ENCODE data around the gene SNRK. TPM values are rescaled to one million over a fixed set of nuclear protein-coding genes. Genes with fewer than 3 reads are reported as not detected.

SNRK gene
- total RNA-seq, 1 experiment from 2014 or later: 16.6 TPM

DNA sequence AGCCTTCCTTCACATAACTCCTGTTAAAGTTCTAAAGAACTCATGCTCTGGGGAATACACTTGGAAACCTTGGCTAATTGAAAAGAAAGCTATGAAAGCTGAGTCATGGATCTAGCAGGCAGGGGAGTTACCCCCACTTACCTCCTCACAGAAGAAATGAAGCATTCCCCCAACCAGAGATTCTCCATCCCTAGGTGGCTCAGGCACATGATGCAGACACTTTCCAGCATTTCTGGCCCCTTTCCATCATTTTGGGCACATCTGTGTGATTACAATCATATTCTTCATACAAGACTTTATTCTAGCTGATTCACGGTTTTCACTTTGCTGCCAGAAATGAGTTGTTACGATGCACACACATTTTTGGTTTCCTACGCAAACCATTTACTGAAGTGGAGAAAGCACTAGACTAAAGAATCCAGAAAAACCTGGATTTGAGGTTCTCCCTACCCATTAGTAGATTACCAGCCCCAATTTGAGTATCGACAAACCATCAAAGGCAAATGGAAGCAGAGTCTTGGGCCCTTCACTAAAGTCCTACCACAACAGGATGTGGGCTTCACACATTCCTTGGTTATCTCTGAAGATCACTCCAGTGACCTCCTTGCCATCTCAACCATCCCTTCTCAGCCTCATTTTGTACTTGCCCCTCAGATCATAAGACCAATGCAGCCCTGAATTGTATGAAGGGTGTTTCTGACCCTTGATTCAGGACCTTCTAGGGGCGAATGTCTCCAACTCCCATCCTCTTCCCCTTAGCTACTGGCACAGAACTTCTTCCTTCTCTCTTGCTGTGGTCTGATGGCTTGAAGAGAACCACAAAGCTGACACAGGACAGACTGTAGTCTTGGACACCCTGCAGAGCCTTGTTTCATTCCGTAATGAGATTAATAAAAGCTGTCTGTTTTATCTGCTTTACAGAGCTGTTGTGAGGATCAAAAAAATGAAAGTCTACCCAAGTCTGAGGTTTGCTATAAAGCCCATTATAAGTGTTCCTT, 42.5 kb upstream of the SNRK start:
- CTCF ChIA-PET: interaction anchor here (0.6 to 1.2 kb wide), 5 partner anchors 13 to 612 kb away, joined by 3 to 4 read pairs (median 3); no protein-coding TSS in a partner anchor
- Mint-ChIP-seq H3K27ac (ENCODE audit: low read depth, unreplicated experiment) (no peak overlapping the region), H3K27me3 (ENCODE audit: insufficient read depth, unreplicated experiment) (no peaks in the 10 kb centered on the region), H3K36me3 (ENCODE audit: insufficient read depth, unreplicated experiment) (no peaks in the 10 kb centered on the region), H3K4me3 (ENCODE audit: unreplicated experiment) (no peak overlapping the region), H3K4me1 (ENCODE audit: insufficient read depth, unreplicated experiment) (no peaks in the 10 kb centered on the region), H3K9me3 (ENCODE audit: unreplicated experiment) (no peaks in the 10 kb centered on the region)
- DNase-seq (ENCODE audit: unreplicated experiment): no peak
- TF ChIP-seq, protein P1, sequence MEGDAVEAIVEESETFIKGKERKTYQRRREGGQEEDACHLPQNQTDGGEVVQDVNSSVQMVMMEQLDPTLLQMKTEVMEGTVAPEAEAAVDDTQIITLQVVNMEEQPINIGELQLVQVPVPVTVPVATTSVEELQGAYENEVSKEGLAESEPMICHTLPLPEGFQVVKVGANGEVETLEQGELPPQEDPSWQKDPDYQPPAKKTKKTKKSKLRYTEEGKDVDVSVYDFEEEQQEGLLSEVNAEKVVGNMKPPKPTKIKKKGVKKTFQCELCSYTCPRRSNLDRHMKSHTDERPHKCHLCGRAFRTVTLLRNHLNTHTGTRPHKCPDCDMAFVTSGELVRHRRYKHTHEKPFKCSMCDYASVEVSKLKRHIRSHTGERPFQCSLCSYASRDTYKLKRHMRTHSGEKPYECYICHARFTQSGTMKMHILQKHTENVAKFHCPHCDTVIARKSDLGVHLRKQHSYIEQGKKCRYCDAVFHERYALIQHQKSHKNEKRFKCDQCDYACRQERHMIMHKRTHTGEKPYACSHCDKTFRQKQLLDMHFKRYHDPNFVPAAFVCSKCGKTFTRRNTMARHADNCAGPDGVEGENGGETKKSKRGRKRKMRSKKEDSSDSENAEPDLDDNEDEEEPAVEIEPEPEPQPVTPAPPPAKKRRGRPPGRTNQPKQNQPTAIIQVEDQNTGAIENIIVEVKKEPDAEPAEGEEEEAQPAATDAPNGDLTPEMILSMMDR (IDR thresholded peaks at IDR 0.05; ENCODE audit: unreplicated experiment): no peak
- POLR2A ChIA-PET: no interaction called here
- intact Hi-C loops (cut with micrococcal nuclease): no loop called here
- BruUV-seq (replicated peaks): no TSS peak

DNA sequence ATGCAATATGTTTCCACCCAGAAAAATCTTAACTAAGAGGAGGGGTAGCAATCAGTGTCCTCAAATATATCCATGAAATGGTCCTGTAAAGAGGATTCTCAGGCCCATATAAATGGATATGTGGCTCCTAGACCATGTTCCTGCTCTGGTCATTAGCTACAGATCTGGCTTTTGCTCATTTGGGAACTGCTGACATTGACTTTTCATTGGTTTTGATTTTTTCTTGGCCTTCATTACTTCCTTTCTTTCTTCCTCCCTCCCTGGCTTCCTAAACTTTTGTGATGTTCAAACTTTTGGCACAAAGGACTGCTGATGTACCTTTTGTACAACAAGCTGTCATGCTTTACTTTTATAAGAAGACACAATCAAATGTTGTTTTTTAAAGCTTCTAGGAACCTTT, 41.6 kb upstream of the SNRK start:
- ChIA-PET CTCF (interaction anchor here (1.0 to 1.2 kb wide), 3 partner anchors 11 to 16 kb away, joined by 4 read pairs; no protein-coding TSS in a partner anchor), POLR2A (interaction anchor here (1.0 kb wide), 1 partner anchor 13 kb away, joined by 3 read pairs; no protein-coding TSS in a partner anchor)
- intact Hi-C loops (cut with micrococcal nuclease): no loop called here
- no peaks in the 10 kb centered on the region for H3K9me3 Mint-ChIP-seq (ENCODE audit: unreplicated experiment)
- no peaks in the 10 kb centered on the region for H3K36me3 Mint-ChIP-seq (ENCODE audit: insufficient read depth, unreplicated experiment)
- no peaks in the 10 kb centered on the region for H3K27me3 Mint-ChIP-seq (ENCODE audit: insufficient read depth, unreplicated experiment)
- no peaks in the 10 kb centered on the region for H3K4me1 Mint-ChIP-seq (ENCODE audit: insufficient read depth, unreplicated experiment)
- DNase-seq (ENCODE audit: unreplicated experiment): no peak
- TF ChIP-seq, protein P1 (IDR thresholded peaks at IDR 0.05; ENCODE audit: unreplicated experiment): no peak
- H3K27ac Mint-ChIP-seq (ENCODE audit: low read depth, unreplicated experiment): no peak overlapping the region
- no TSS peak for BruUV-seq (replicated peaks)
- H3K4me3 Mint-ChIP-seq (ENCODE audit: unreplicated experiment): no peak overlapping the region

DNA sequence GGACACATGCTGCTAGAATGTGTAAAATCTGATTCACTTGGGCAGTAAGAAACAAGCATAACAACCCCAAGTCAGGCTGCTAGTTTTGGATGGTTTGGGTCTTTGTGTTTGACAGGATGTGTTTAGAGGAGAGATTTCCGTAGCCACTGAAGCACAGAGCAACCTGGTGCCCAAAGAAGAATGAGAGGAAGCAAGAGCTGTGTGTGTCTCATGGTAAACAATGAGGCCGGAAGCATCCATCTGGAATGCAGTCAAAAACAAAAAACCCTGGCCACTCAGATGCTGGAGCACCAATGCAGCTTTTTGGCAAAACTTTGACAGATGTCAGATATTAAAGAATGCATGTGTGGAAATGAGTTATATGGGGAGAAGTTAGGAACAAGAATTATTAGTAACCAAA, 39.4 kb upstream of the SNRK start:
- no peaks in the 10 kb centered on the region for H3K4me1 Mint-ChIP-seq (ENCODE audit: insufficient read depth, unreplicated experiment)
- TF ChIP-seq, protein P1 (IDR thresholded peaks at IDR 0.05; ENCODE audit: unreplicated experiment): no peak
- H3K27ac Mint-ChIP-seq (ENCODE audit: low read depth, unreplicated experiment): no peak overlapping the region
- ChIA-PET POLR2A (interaction anchor here (0.8 to 0.9 kb wide), 2 partner anchors 18 to 24 kb away, joined by 3 read pairs; no protein-coding TSS in a partner anchor), CTCF (no interaction called here)
- BruUV-seq (replicated peaks): no TSS peak
- H3K36me3 Mint-ChIP-seq (ENCODE audit: insufficient read depth, unreplicated experiment): no peaks in the 10 kb centered on the region
- H3K4me3 Mint-ChIP-seq (ENCODE audit: unreplicated experiment): no peak overlapping the region
- H3K9me3 Mint-ChIP-seq (ENCODE audit: unreplicated experiment): no peaks in the 10 kb centered on the region
- no peak for DNase-seq (ENCODE audit: unreplicated experiment)
- H3K27me3 Mint-ChIP-seq (ENCODE audit: insufficient read depth, unreplicated experiment): no peaks in the 10 kb centered on the region
- intact Hi-C loops (cut with micrococcal nuclease): no loop called here

DNA sequence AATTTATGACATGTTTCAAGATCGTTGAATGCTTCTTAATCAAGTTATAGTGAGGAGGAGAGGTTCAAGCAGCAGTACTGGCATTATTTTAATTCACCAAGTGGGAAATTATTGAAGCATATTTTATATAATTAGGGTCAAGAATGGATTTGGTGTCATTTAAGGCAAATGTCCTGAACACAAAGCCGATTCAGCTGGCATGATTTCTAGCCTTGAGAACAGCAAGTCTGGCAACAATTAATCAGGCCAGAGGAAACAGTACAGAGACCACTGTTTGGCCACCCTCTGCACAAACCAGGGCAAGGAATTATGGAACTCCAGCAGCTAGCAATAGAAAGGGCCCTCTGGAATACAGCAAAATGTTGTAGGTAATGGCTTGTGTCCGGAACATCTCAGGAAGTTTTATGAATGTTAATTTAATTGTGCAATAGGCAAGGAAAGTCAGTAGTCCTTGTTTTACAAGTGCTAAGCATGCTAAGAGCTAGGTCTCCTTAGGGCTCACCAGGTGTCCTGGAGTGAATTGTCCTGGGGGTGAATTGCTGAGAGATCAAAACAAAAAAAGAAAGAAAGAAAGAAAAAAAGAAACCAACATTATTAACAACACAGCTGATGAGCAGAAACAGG, 38.7 kb upstream of the SNRK start:
- no peak for DNase-seq (ENCODE audit: unreplicated experiment)
- TF ChIP-seq, protein P1 (IDR thresholded peaks at IDR 0.05; ENCODE audit: unreplicated experiment): no peak
- no peaks in the 10 kb centered on the region for H3K36me3 Mint-ChIP-seq (ENCODE audit: insufficient read depth, unreplicated experiment)
- no peak overlapping the region for H3K4me3 Mint-ChIP-seq (ENCODE audit: unreplicated experiment)
- CTCF ChIA-PET: interaction anchor here (0.7 kb wide), 1 partner anchor 16 kb away, joined by 4 read pairs; no protein-coding TSS in a partner anchor
- no peaks in the 10 kb centered on the region for H3K9me3 Mint-ChIP-seq (ENCODE audit: unreplicated experiment)
- no peak overlapping the region for H3K27ac Mint-ChIP-seq (ENCODE audit: low read depth, unreplicated experiment)
- no peaks in the 10 kb centered on the region for H3K27me3 Mint-ChIP-seq (ENCODE audit: insufficient read depth, unreplicated experiment)
- intact Hi-C loops (cut with micrococcal nuclease): no loop called here
- POLR2A ChIA-PET: interaction anchor here (0.8 to 1.1 kb wide), 3 partner anchors 13 to 24 kb away, joined by 3 to 4 read pairs (median 3); no protein-coding TSS in a partner anchor
- no peaks in the 10 kb centered on the region for H3K4me1 Mint-ChIP-seq (ENCODE audit: insufficient read depth, unreplicated experiment)
- BruUV-seq (replicated peaks): no TSS peak
